HG03565 (cell line): ENCODE measurements around the gene RREB1.

Source experiments
- ATAC-seq: cut with Tn5 transposase; IDR thresholded peaks from one replicate; pipeline ENCODE4 v1.9.1; 2021; ENCODE audit warnings: mild to moderate bottlenecking, moderate library complexity; ENCODE audit not compliant: unreplicated experiment

The RREB1 gene

GRCh38 chr6:7239590-7239948 lies 131.8 kb downstream of the RREB1 start:
- no peak for ATAC-seq

- ATAC-seq = no peak
These were observed 132.6 kb downstream of the RREB1 start for GRCh38 chr6:7240351-7240750.

GRCh38 chr6:7241160-7241559 lies 133.4 kb downstream of the RREB1 start:
- no peak for ATAC-seq

GRCh38 chr6:7241709-7242645 lies 134.2 kb downstream of the RREB1 start:
- no peak for ATAC-seq

- no peak for ATAC-seq
These were observed 135.0 kb downstream of the RREB1 start for GRCh38 chr6:7242835-7243178.

- no peak for ATAC-seq
These were observed 135.6 kb downstream of the RREB1 start for GRCh38 chr6:7243179-7243981.

- ATAC-seq = no peak
These were observed 138.1 kb downstream of the RREB1 start for GRCh38 chr6:7245668-7246393.

GRCh38 chr6:7246401-7247178 lies 138.8 kb downstream of the RREB1 start:
- ATAC-seq = no peak

- ATAC-seq = no peak
These were observed 139.4 kb downstream of the RREB1 start for GRCh38 chr6:7247179-7247456.

- no peak for ATAC-seq
These were observed 140.1 kb downstream of the RREB1 start for GRCh38 chr6:7247828-7248227.

- ATAC-seq = no peak
These were observed 141.6 kb downstream of the RREB1 start for GRCh38 chr6:7249391-7249790.

- ATAC-seq = no peak
These were observed 142.3 kb downstream of the RREB1 start for GRCh38 chr6:7249946-7250643.

GRCh38 chr6:7250812-7251211 lies 143.1 kb downstream of the RREB1 start:
- no peak for ATAC-seq

- ATAC-seq = no peak
These were observed 144.0 kb downstream of the RREB1 start for GRCh38 chr6:7251646-7252260.

- ATAC-seq = no peak
These were observed 144.6 kb downstream of the RREB1 start for GRCh38 chr6:7252390-7252789.

GRCh38 chr6:7254980-7255835 lies 147.4 kb downstream of the RREB1 start:
- no peak for ATAC-seq

GRCh38 chr6:7255918-7256317 lies 148.2 kb downstream of the RREB1 start:
- no peak for ATAC-seq

- ATAC-seq = no peak
These were observed 149.0 kb downstream of the RREB1 start for GRCh38 chr6:7256785-7257184.
